GM12878 (cell line): ENCODE results near the gene IL1RL2. TPM values are rescaled to one million over a fixed set of nuclear protein-coding genes. Genes with fewer than 3 reads are reported as not detected.

Experiments used
- ATAC-seq: fragments of 200-7000 bp; cut with Tn5 transposase; 3 replicates; pipeline ENCODE4 v1.9.1; 2020; ENCODE audit warnings: mild to moderate bottlenecking, moderate library complexity
- BruUV-seq: library from RNA; stranded (reverse); fragments of 400-500 nt; replicated peaks from 2 replicates; lab custom pipeline; 2021; lab: Mats Ljungman, UMichigan
- CTCF ChIA-PET: fragments of 300-600 bp; sonication (Branson Sonifier 250); formaldehyde crosslinking; extraction: SDS; loops from one replicate; lab custom pipeline; 2021; ENCODE audit warnings: inconsistent platforms; lab: Yijun Ruan, JAX
- POLR2A ChIA-PET: fragments of 350-600 bp; formaldehyde crosslinking; extraction: SDS; loops from one replicate; lab custom pipeline; 2021; ENCODE audit warnings: inconsistent platforms; lab: Charles Lee
- RAD21 ChIA-PET: fragments of 300-600 bp; sonication (Branson Sonifier 250); formaldehyde crosslinking; loops from one replicate; lab custom pipeline; 2023; ENCODE audit warnings: antibody characterized with exemption; ENCODE audit not compliant: unreplicated experiment; lab: Charles Lee
- SMC1A ChIA-PET: fragments of 300-600 bp; sonication (Branson Sonifier 250); formaldehyde crosslinking; loops from one replicate; lab custom pipeline; 2023; ENCODE audit not compliant: unreplicated experiment, uncharacterized antibody; lab: Charles Lee
- DNase-seq: peaks from one replicate; pipeline ENCODE4 v3.0.0-alpha.2; 2011; ENCODE audit warnings: low read depth, low spot score
- FAIRE-seq: peaks from 3 replicates; lab custom pipeline; 2011; peaks lifted over from hg19 to GRCh38; lab: Jason Lieb, UNC
- H2AFZ ChIP-seq: 2 replicates; pipeline ENCODE4 v1.6.0; 2011; ENCODE audit warnings: low read depth, low read length, control low read depth; ENCODE audit not compliant: control insufficient read depth
- H3K27ac ChIP-seq: 2 replicates; pipeline ENCODE4 v1.5.1; 2011; ENCODE audit warnings: control low read depth; ENCODE audit not compliant: control insufficient read depth, insufficient read depth
- H3K27me3 ChIP-seq, 2 experiments: replicated peaks in 1 of 2; 2 replicates each; pipeline versions ENCODE4 v1.6.0 to v1.6.1; 2011; ENCODE audit warnings: low read length in 1 of 2; ENCODE audit not compliant: control insufficient read depth in 2 of 2, insufficient read depth in 2 of 2
- H3K36me3 ChIP-seq, 2 experiments: 2 replicates each; pipeline ENCODE4 v1.5.1; 2011; ENCODE audit warnings: low read length in 1 of 2; ENCODE audit not compliant: control insufficient read depth in 2 of 2, insufficient read depth in 2 of 2
- H3K4me1 ChIP-seq: 2 replicates; pipeline ENCODE4 v1.6.1; 2011; ENCODE audit warnings: mild to moderate bottlenecking, low read length, moderate library complexity, mixed read lengths; ENCODE audit not compliant: control insufficient read depth, insufficient read depth
- H3K4me2 ChIP-seq: 2 replicates; pipeline ENCODE4 v1.6.0; 2011; ENCODE audit warnings: control low read depth; ENCODE audit not compliant: control insufficient read depth, insufficient read depth
- H3K4me3 ChIP-seq: fragments of 200-600 bp; sonication (generic); 2 replicates; pipeline ENCODE4 v1.5.1; 2016
- H3K79me2 ChIP-seq: 2 replicates; pipeline ENCODE4 v1.6.0; 2011; ENCODE audit warnings: low read length; ENCODE audit not compliant: control insufficient read depth, insufficient read depth
- H3K9ac ChIP-seq: 2 replicates; pipeline ENCODE4 v1.8.0; 2011; ENCODE audit warnings: low read length, control low read depth, mixed read lengths; ENCODE audit not compliant: control insufficient read depth, insufficient read depth
- H3K9me3 ChIP-seq: replicated peaks from 3 replicates; pipeline ENCODE4 v1.5.1; 2011; ENCODE audit warnings: mild to moderate bottlenecking, low read length; ENCODE audit not compliant: control insufficient read depth, insufficient read depth
- H4K20me1 ChIP-seq: 2 replicates; pipeline ENCODE4 v1.6.0; 2011; ENCODE audit not compliant: control insufficient read depth, insufficient read depth
- BACH1 ChIP-seq: fragments of 450-650 bp; IDR thresholded peaks from 2 replicates; pipeline ENCODE4 v1.6.1; 2017; ENCODE audit warnings: mild to moderate bottlenecking, borderline replicate concordance
- EP300 ChIP-seq, 2 experiments: fragments of 150-350 bp in 1 of 2; IDR thresholded peaks; 2 replicates each; pipeline ENCODE4 v1.6.1; 2011 to 2012; ENCODE audit warnings: low read depth in 2 of 2, low read length in 2 of 2, borderline replicate concordance in 1 of 2, improper control_type of control experiment in 1 of 2, inconsistent platforms in 1 of 2; ENCODE audit not compliant: control insufficient read depth in 1 of 2
- HDAC6 ChIP-seq: fragments of 200-600 bp; sonication (generic); IDR thresholded peaks from one replicate; pipeline ENCODE4 v1.8.0; 2017; ENCODE audit warnings: antibody characterized with exemption; ENCODE audit not compliant: unreplicated experiment
- HDGF ChIP-seq: fragments of 450-650 bp; IDR thresholded peaks from 2 replicates; pipeline ENCODE4 v1.6.1; 2016; ENCODE audit warnings: antibody characterized with exemption
- KAT2A ChIP-seq: conservative IDR thresholded peaks from 2 replicates; pipeline ENCODE4 v1.6.1; 2011; ENCODE audit warnings: low read depth, low read length; ENCODE audit not compliant: control insufficient read depth
- RBBP5 ChIP-seq: fragments of 200-600 bp; sonication (generic); conservative IDR thresholded peaks from 2 replicates; pipeline ENCODE4 v1.6.1; 2016
- RCOR1 ChIP-seq: conservative IDR thresholded peaks from 2 replicates; pipeline ENCODE4 v1.6.1; 2012; ENCODE audit warnings: low read depth, low read length, improper control_type of control experiment
- SREBF2 ChIP-seq: IDR thresholded peaks from 2 replicates; pipeline ENCODE4 v1.6.1; 2012; ENCODE audit warnings: mild to moderate bottlenecking, low read length
- WGBS: methylation state at CpG from one replicate; pipeline ENCODE4 v1.1.6; 2016; ENCODE audit warnings: low lambda C conversion rate; ENCODE audit not compliant: insufficient replicate concordance, insufficient coverage; ENCODE audit errors: missing lambda C conversion rate; 5-methylcytosine and 5-hydroxymethylcytosine counted together
- in situ Hi-C: fragments of 300-500 bp; cut with MboI; formaldehyde crosslinking; loops from 9 replicates; pipeline ENCODE4 v1.14.3; 2018; ENCODE audit warnings: mixed read lengths
- intact Hi-C: fragments of 100-400 bp; cut with micrococcal nuclease; formaldehyde crosslinking; loops from one replicate; pipeline ENCODE4 v1.14.2; 2022; ENCODE audit not compliant: unreplicated experiment
- polyA plus RNA-seq, 11 experiments: library from polyadenylated mRNA; depleted of rRNA in 4 of 11; unstranded in 6 of 11; stranded (reverse) in 5 of 11; fragments of >200 nt; fragmentation: Nextera tagmentation in 4 of 11; fragmentation: Illumina TruSeq in 1 of 11; extraction: Ambion mirVana in 4 of 11; extraction: Trizol in 1 of 11; gene quantifications; 1 replicate in 1 of 11; 2 replicates in 10 of 11; pipeline versions ENCODE4 v1.2.1 to v1.2.3, GENCODE V29; 2011 to 2016; ENCODE audit warnings: inconsistent platforms in 2 of 11, missing spikeins in 2 of 11, low read depth in 1 of 11
- total RNA-seq, 4 experiments: library from RNA; depleted of rRNA in 3 of 4; stranded (reverse); fragments of >200 nt in 3 of 4; fragmentation: Illumina TruSeq in 1 of 4; extraction: Trizol in 1 of 4; gene quantifications; 2 replicates each; pipeline versions ENCODE4 v1.2.1 to v1.2.3, GENCODE V29; 2013 to 2021
- TF ChIP-seq, protein P1 (sequence below): fragments of 450-650 bp; IDR thresholded peaks from 2 replicates; pipeline ENCODE4 v1.6.1; 2016; ENCODE audit warnings: mild to moderate bottlenecking, moderate library complexity, borderline replicate concordance
- TF ChIP-seq, protein P2 (sequence below): fragments of 450-650 bp; IDR thresholded peaks from 2 replicates; pipeline ENCODE4 v1.6.1; 2014; ENCODE audit warnings: mild to moderate bottlenecking
- TF ChIP-seq, protein P3 (sequence below): fragments of 450-650 bp; IDR thresholded peaks from 2 replicates; pipeline ENCODE4 v1.6.1; 2017; ENCODE audit warnings: antibody characterized with exemption, mild to moderate bottlenecking, moderate library complexity
- TF ChIP-seq, protein P4 (sequence below): IDR thresholded peaks from 2 replicates; pipeline ENCODE4 v1.6.1; 2011; ENCODE audit warnings: borderline replicate concordance, low read depth, mild to moderate bottlenecking, moderate library complexity, mixed read lengths, low read length; ENCODE audit not compliant: insufficient read depth; ENCODE audit errors: extremely low read length

Gene IL1RL2
- total and polyA plus RNA-seq, 10 of the 15 experiments (the other 5 are each of a cell fraction or from before 2014, with no cell fraction given): not detected

DNA sequence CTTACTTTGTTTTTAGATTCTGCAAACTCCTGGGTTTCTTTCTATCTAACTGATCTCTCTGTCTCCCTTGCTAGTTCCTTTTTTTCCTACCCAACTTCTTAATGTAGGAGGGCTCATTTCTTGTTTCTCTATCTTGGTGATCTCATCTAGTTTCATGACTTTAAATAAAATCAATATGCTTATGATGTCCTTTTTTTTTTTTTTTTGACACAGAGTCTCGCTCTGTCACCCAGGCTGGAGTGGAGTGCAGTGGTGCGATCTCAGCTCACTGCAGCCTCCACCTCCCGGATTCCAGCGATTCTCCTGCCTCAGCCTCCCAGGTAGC is 82.3 kb downstream of the IL1RL2 start:
- POLR2A ChIA-PET: no interaction called here
- SMC1A ChIA-PET: no interaction called here
- no peak for FAIRE-seq
- Histone ChIP-seq H3K4me2 (no peak overlapping the region), H3K79me2 (no peaks in the 10 kb centered on the region), H2AFZ (no peak overlapping the region), H4K20me1 (no peaks in the 10 kb centered on the region), H3K4me3 (no peak overlapping the region), H3K27ac (no peak overlapping the region), H3K9ac (no peak overlapping the region), H3K4me1 (no peaks in the 10 kb centered on the region), H3K27me3 (peaks cover 0 to 1% of the 10 kb centered on the region in 2 experiments; a peak in 2 of 4 replicates), H3K9me3 (no peaks in the 10 kb centered on the region), H3K36me3 (no peaks in the 10 kb centered on the region)
- no TSS peak for BruUV-seq
- in situ Hi-C loops: no loop called here
- intact Hi-C loops: no loop called here
- WGBS: 58% methylated on average over 4 of the region's 4 CpGs
- CTCF ChIA-PET: interaction anchor here (1.2 to 1.7 kb wide), 2 partner anchors 16 to 89 kb away, joined by 4 to 5 read pairs; no protein-coding TSS in a partner anchor
- peak; percentile 44 for ATAC-seq
- RAD21 ChIA-PET: no interaction called here
- no peak for TF ChIP-seq HDAC6
- TF ChIP-seq, protein P1, sequence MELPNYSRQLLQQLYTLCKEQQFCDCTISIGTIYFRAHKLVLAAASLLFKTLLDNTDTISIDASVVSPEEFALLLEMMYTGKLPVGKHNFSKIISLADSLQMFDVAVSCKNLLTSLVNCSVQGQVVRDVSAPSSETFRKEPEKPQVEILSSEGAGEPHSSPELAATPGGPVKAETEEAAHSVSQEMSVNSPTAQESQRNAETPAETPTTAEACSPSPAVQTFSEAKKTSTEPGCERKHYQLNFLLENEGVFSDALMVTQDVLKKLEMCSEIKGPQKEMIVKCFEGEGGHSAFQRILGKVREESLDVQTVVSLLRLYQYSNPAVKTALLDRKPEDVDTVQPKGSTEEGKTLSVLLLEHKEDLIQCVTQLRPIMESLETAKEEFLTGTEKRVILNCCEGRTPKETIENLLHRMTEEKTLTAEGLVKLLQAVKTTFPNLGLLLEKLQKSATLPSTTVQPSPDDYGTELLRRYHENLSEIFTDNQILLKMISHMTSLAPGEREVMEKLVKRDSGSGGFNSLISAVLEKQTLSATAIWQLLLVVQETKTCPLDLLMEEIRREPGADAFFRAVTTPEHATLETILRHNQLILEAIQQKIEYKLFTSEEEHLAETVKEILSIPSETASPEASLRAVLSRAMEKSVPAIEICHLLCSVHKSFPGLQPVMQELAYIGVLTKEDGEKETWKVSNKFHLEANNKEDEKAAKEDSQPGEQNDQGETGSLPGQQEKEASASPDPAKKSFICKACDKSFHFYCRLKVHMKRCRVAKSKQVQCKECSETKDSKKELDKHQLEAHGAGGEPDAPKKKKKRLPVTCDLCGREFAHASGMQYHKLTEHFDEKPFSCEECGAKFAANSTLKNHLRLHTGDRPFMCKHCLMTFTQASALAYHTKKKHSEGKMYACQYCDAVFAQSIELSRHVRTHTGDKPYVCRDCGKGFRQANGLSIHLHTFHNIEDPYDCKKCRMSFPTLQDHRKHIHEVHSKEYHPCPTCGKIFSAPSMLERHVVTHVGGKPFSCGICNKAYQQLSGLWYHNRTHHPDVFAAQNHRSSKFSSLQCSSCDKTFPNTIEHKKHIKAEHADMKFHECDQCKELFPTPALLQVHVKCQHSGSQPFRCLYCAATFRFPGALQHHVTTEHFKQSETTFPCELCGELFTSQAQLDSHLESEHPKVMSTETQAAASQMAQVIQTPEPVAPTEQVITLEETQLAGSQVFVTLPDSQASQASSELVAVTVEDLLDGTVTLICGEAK: no peak
- no peak for TF ChIP-seq BACH1
- no peak for TF ChIP-seq KAT2A
- no peak for TF ChIP-seq RBBP5
- no peak for TF ChIP-seq HDGF
- no peak for TF ChIP-seq EP300 (IDR thresholded peaks at IDR 0.05; ENCODE audit: borderline replicate concordance in 1 of 2, control insufficient read depth in 1 of 2, low read depth in 2 of 2, low read length in 2 of 2)
- no peak for TF ChIP-seq RCOR1
- TF ChIP-seq, protein P2, sequence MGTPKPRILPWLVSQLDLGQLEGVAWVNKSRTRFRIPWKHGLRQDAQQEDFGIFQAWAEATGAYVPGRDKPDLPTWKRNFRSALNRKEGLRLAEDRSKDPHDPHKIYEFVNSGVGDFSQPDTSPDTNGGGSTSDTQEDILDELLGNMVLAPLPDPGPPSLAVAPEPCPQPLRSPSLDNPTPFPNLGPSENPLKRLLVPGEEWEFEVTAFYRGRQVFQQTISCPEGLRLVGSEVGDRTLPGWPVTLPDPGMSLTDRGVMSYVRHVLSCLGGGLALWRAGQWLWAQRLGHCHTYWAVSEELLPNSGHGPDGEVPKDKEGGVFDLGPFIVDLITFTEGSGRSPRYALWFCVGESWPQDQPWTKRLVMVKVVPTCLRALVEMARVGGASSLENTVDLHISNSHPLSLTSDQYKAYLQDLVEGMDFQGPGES: no peak
- no peak for TF ChIP-seq SREBF2
- TF ChIP-seq, protein P3, sequence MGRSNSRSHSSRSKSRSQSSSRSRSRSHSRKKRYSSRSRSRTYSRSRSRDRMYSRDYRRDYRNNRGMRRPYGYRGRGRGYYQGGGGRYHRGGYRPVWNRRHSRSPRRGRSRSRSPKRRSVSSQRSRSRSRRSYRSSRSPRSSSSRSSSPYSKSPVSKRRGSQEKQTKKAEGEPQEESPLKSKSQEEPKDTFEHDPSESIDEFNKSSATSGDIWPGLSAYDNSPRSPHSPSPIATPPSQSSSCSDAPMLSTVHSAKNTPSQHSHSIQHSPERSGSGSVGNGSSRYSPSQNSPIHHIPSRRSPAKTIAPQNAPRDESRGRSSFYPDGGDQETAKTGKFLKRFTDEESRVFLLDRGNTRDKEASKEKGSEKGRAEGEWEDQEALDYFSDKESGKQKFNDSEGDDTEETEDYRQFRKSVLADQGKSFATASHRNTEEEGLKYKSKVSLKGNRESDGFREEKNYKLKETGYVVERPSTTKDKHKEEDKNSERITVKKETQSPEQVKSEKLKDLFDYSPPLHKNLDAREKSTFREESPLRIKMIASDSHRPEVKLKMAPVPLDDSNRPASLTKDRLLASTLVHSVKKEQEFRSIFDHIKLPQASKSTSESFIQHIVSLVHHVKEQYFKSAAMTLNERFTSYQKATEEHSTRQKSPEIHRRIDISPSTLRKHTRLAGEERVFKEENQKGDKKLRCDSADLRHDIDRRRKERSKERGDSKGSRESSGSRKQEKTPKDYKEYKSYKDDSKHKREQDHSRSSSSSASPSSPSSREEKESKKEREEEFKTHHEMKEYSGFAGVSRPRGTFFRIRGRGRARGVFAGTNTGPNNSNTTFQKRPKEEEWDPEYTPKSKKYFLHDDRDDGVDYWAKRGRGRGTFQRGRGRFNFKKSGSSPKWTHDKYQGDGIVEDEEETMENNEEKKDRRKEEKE: no peak
- TF ChIP-seq, protein P4, sequence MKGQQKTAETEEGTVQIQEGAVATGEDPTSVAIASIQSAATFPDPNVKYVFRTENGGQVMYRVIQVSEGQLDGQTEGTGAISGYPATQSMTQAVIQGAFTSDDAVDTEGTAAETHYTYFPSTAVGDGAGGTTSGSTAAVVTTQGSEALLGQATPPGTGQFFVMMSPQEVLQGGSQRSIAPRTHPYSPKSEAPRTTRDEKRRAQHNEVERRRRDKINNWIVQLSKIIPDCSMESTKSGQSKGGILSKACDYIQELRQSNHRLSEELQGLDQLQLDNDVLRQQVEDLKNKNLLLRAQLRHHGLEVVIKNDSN: no peak
- no peak for DNase-seq
